Trophoblast cell (in vitro differentiated cells and primary cell): ENCODE data around the gene ABI1.
"Not testable (repeated sequence)": the region's sequence is repeated elsewhere in the genome, so short reads cannot be mapped to it uniquely, and the experiment has no call there.

Experiments
- DNase-seq, 2 donors: peaks; one replicate each; pipeline ENCODE4 v3.0.0-alpha.2; 2016
- H2AFZ ChIP-seq: 2 replicates; pipeline ENCODE4 v1.6.1; 2013; ENCODE audit warnings: low read length, moderate library complexity, mild to moderate bottlenecking; ENCODE audit not compliant: insufficient read depth, poor library complexity
- H2AK5ac ChIP-seq: 2 replicates; pipeline ENCODE4 v1.6.1; 2013; ENCODE audit warnings: mild to moderate bottlenecking, low read length
- H2BK120ac ChIP-seq: 2 replicates; pipeline ENCODE4 v1.6.1; 2013; ENCODE audit warnings: low read length, mild to moderate bottlenecking, moderate library complexity; ENCODE audit not compliant: insufficient read depth, poor library complexity
- H2BK12ac ChIP-seq: 2 replicates; pipeline ENCODE4 v1.6.1; 2013; ENCODE audit warnings: mild to moderate bottlenecking, low read length, moderate library complexity
- H2BK5ac ChIP-seq: 2 replicates; pipeline ENCODE4 v1.6.1; 2013; ENCODE audit warnings: low read length, low read depth, moderate library complexity, mild to moderate bottlenecking; ENCODE audit not compliant: poor library complexity
- H3K14ac ChIP-seq: 2 replicates; pipeline ENCODE4 v1.6.1; 2013; ENCODE audit warnings: mild to moderate bottlenecking, low read length
- H3K18ac ChIP-seq: 2 replicates; pipeline ENCODE4 v1.6.1; 2013; ENCODE audit warnings: mild to moderate bottlenecking, low read length
- H3K23ac ChIP-seq: 2 replicates; pipeline ENCODE4 v1.6.1; 2013; ENCODE audit warnings: low read length
- H3K27ac ChIP-seq: 2 replicates; pipeline ENCODE4 v1.5.1; 2013; ENCODE audit warnings: low read depth, mild to moderate bottlenecking, inconsistent platforms, low read length, moderate library complexity
- H3K27me3 ChIP-seq: 2 replicates; pipeline ENCODE4 v1.6.1; 2013; ENCODE audit warnings: inconsistent platforms, mild to moderate bottlenecking, low read length, moderate library complexity; ENCODE audit not compliant: insufficient read depth
- H3K36me3 ChIP-seq, 2 experiments: 1 replicate in 1 of 2; 2 replicates in 1 of 2; pipeline ENCODE4 v1.6.1; 2013; ENCODE audit warnings: low read length in 2 of 2, mild to moderate bottlenecking in 2 of 2, moderate library complexity in 1 of 2; ENCODE audit not compliant: insufficient read depth in 2 of 2, control insufficient read depth in 1 of 2
- H3K4ac ChIP-seq: 2 replicates; pipeline ENCODE4 v1.6.1; 2013; ENCODE audit warnings: low read depth, mild to moderate bottlenecking, low read length, moderate library complexity
- H3K4me1 ChIP-seq, 2 experiments: 1 replicate in 1 of 2; 2 replicates in 1 of 2; pipeline ENCODE4 v1.6.1; 2013; ENCODE audit warnings: low read length in 2 of 2, mild to moderate bottlenecking in 2 of 2, moderate library complexity in 1 of 2; ENCODE audit not compliant: insufficient read depth in 2 of 2, control insufficient read depth in 1 of 2
- H3K4me2 ChIP-seq: 2 replicates; pipeline ENCODE4 v1.6.1; 2013; ENCODE audit warnings: inconsistent platforms, mild to moderate bottlenecking, low read length, moderate library complexity
- H3K4me3 ChIP-seq: 2 replicates; pipeline ENCODE4 v1.5.1; 2013; ENCODE audit warnings: mild to moderate bottlenecking, low read depth, low read length, inconsistent platforms
- H3K79me1 ChIP-seq: one replicate; pipeline ENCODE4 v1.6.1; 2013; ENCODE audit warnings: low read length
- H3K79me2 ChIP-seq: 2 replicates; pipeline ENCODE4 v1.6.1; 2013; ENCODE audit warnings: low read length, mild to moderate bottlenecking; ENCODE audit not compliant: control insufficient read depth, insufficient read depth, poor library complexity
- H3K9ac ChIP-seq: 2 replicates; pipeline ENCODE4 v1.6.1; 2013; ENCODE audit warnings: mild to moderate bottlenecking, low read length
- H3K9me3 ChIP-seq: 2 replicates; pipeline ENCODE4 v1.6.1; 2013; ENCODE audit warnings: low read depth, mild to moderate bottlenecking, control low read depth, inconsistent platforms, low read length; ENCODE audit not compliant: insufficient read depth
- H4K12ac ChIP-seq: 2 replicates; pipeline ENCODE4 v1.6.1; 2013; ENCODE audit warnings: low read depth, mild to moderate bottlenecking, low read length, moderate library complexity
- H4K8ac ChIP-seq: 2 replicates; pipeline ENCODE4 v1.6.1; 2013; ENCODE audit warnings: low read depth, mild to moderate bottlenecking, low read length, moderate library complexity
- H4K91ac ChIP-seq: one replicate; pipeline ENCODE4 v1.6.1; 2013; ENCODE audit warnings: low read depth, mild to moderate bottlenecking, low read length, moderate library complexity
- WGBS: extraction: QIAGEN DNeasy Blood & Tissue Kit; methylation state at CpG from one replicate; pipeline ENCODE4 v1.1.7; 2013; ENCODE audit warnings: missing lambda C conversion rate; ENCODE audit not compliant: insufficient read length, insufficient coverage; ENCODE audit errors: extremely low coverage; 5-methylcytosine and 5-hydroxymethylcytosine counted together

Gene ABI1

GRCh38 chr10:26790221-26790995 is 70.3 kb downstream of the ABI1 start:
- H3K36me3 ChIP-seq = no peaks in the 10 kb centered on the region
- H3K4ac ChIP-seq = no peak overlapping the region
- no peak overlapping the region for H2AK5ac ChIP-seq
- no peak for DNase-seq
- H3K4me2 ChIP-seq = no peak overlapping the region
- H3K9ac ChIP-seq = no peak overlapping the region
- no peaks in the 10 kb centered on the region for H3K79me2 ChIP-seq
- no peak overlapping the region for H4K12ac ChIP-seq
- H3K9me3 ChIP-seq = no peaks in the 10 kb centered on the region
- H2BK5ac ChIP-seq = no peak overlapping the region
- H3K14ac ChIP-seq = no peak overlapping the region
- H2BK120ac ChIP-seq = no peak overlapping the region
- H4K8ac ChIP-seq = no peak overlapping the region
- H4K91ac ChIP-seq = no peak overlapping the region
- peaks cover 3% of the 10 kb centered on the region in 2 experiments for H3K4me1 ChIP-seq
- no peak overlapping the region for H3K27ac ChIP-seq
- no CpG with 5 or more reads among the region's 4 CpGs for WGBS
- H3K4me3 ChIP-seq = no peak overlapping the region
- H2BK12ac ChIP-seq = no peak overlapping the region
- H3K27me3 ChIP-seq = no peaks in the 10 kb centered on the region
- no peak overlapping the region for H2AFZ ChIP-seq
- no peaks in the 10 kb centered on the region for H3K79me1 ChIP-seq
- no peak overlapping the region for H3K18ac ChIP-seq
- H3K23ac ChIP-seq = no peak overlapping the region

- H2BK5ac ChIP-seq, H4K12ac ChIP-seq, H2BK12ac ChIP-seq, H3K27me3 ChIP-seq, H3K79me2 ChIP-seq, H3K18ac ChIP-seq, H3K23ac ChIP-seq, H3K79me1 ChIP-seq, H3K4me2 ChIP-seq, H2AFZ ChIP-seq, DNase-seq, H4K91ac ChIP-seq, H3K4ac ChIP-seq, H3K9me3 ChIP-seq, H2AK5ac ChIP-seq, H2BK120ac ChIP-seq, H3K4me1 ChIP-seq, H3K27ac ChIP-seq, H4K8ac ChIP-seq, H3K14ac ChIP-seq, H3K9ac ChIP-seq, H3K4me3 ChIP-seq, H3K36me3 ChIP-seq: not testable (repeated sequence)
- no CpG with 5 or more reads among the region's 2 CpGs for WGBS
Measured at GRCh38 chr10:26789779-26790178, 71.0 kb downstream of the ABI1 start.

- H4K8ac ChIP-seq = no peak overlapping the region
- peaks cover 7% of the 10 kb centered on the region in 2 experiments for H3K4me1 ChIP-seq
- H3K79me1 ChIP-seq = no peaks in the 10 kb centered on the region
- H4K12ac ChIP-seq = no peak overlapping the region
- no peak overlapping the region for H3K27ac ChIP-seq
- H2AK5ac ChIP-seq = no peak overlapping the region
- no peaks in the 10 kb centered on the region for H3K36me3 ChIP-seq
- H3K79me2 ChIP-seq = no peaks in the 10 kb centered on the region
- no peaks in the 10 kb centered on the region for H3K27me3 ChIP-seq
- H4K91ac ChIP-seq = no peak overlapping the region
- no peak overlapping the region for H3K4me3 ChIP-seq
- H2BK120ac ChIP-seq = no peak overlapping the region
- H3K23ac ChIP-seq = no peak overlapping the region
- H2AFZ ChIP-seq = no peak overlapping the region
- WGBS = 100% methylated on average over 1 of the region's 3 CpGs
- no peak overlapping the region for H3K14ac ChIP-seq
- no peak overlapping the region for H2BK12ac ChIP-seq
- H3K9ac ChIP-seq = no peak overlapping the region
- H2BK5ac ChIP-seq = no peak overlapping the region
- H3K18ac ChIP-seq = no peak overlapping the region
- H3K4me2 ChIP-seq = no peak overlapping the region
- no peak overlapping the region for H3K4ac ChIP-seq
- no peak for DNase-seq
- no peaks in the 10 kb centered on the region for H3K9me3 ChIP-seq
Measured at GRCh38 chr10:26787362-26787761, 73.4 kb downstream of the ABI1 start.

DNA sequence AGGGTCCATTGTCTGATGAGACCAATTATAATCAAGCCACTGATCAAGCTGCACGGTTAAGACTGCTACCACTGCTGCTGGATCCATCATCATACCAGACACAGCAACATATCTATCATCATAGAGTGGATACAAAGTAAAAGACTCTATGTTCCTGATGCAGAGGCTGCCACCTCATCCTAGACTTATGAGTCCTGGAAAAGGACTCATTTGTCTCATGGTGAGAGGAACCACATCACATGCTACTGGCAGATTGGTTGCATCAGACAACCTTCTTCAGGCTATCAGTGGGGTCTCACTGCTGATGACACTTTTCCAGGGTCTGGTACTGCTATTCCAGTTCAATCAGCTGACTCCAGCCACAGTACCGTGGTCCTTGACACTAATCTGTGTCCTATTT is 79.0 kb downstream of the ABI1 start:
- H2AK5ac ChIP-seq = peak overlapping the region; percentile 64
- H2AFZ ChIP-seq = no peak overlapping the region
- peak overlapping the region; percentile 53 for H3K4ac ChIP-seq
- peak overlapping the region; percentile 74 for H3K14ac ChIP-seq
- H4K91ac ChIP-seq = peak overlapping the region; percentile 84
- peak overlapping the region; percentile 70 for H2BK120ac ChIP-seq
- peaks cover 1% of the 10 kb centered on the region for H3K79me2 ChIP-seq
- H3K4me3 ChIP-seq = no peak overlapping the region
- peak in 1 of 2 donors; percentile 2 for DNase-seq
- H3K4me2 ChIP-seq = no peak overlapping the region
- H3K4me1 ChIP-seq = peaks cover 19 to 34% of the 10 kb centered on the region in 2 experiments
- peak overlapping the region; percentile 42 for H2BK12ac ChIP-seq
- H3K9ac ChIP-seq = no peak overlapping the region
- H3K27ac ChIP-seq = peak overlapping the region; percentile 94
- H2BK5ac ChIP-seq = peak overlapping the region; percentile 65
- H3K27me3 ChIP-seq = no peaks in the 10 kb centered on the region
- H3K9me3 ChIP-seq = no peaks in the 10 kb centered on the region
- peak overlapping the region; percentile 50 for H3K18ac ChIP-seq
- no peaks in the 10 kb centered on the region for H3K36me3 ChIP-seq
- peak overlapping the region; percentile 54 for H4K8ac ChIP-seq
- H3K79me1 ChIP-seq = peaks cover 22% of the 10 kb centered on the region
- H4K12ac ChIP-seq = no peak overlapping the region
- WGBS = no CpG with 5 or more reads among the region's 2 CpGs
- no peak overlapping the region for H3K23ac ChIP-seq
